K562 (cell line): ENCODE measurements around the gene TMEM89. TPM values are rescaled to one million over a fixed set of nuclear protein-coding genes. Genes with fewer than 3 reads are reported as not detected.
A peak's percentile ranks its signal among the peaks of the same experiment; 100 is the strongest.

Source experiments
- ARHGAP35 ChIP-seq: fragments of 450-650 bp; IDR thresholded peaks from 2 replicates; pipeline ENCODE4 v1.6.1; 2018; ENCODE audit not compliant: partially characterized antibody
- BRF1 ChIP-seq: IDR thresholded peaks from 3 replicates; pipeline ENCODE4 v1.6.1; 2011; ENCODE audit warnings: borderline replicate concordance, mild to moderate bottlenecking; ENCODE audit not compliant: insufficient read length; ENCODE audit errors: extremely low read depth
- CREM ChIP-seq: IDR thresholded peaks from 2 replicates; pipeline ENCODE4 v1.6.1; 2014; ENCODE audit warnings: antibody characterized with exemption, low read depth
- ETV5 ChIP-seq: sonication (generic); formaldehyde crosslinking; IDR thresholded peaks from 2 replicates; pipeline ENCODE4 v1.4.0; 2020; ENCODE audit warnings: low read depth, mild to moderate bottlenecking, missing genetic modification reagents
- FOSL1 ChIP-seq: fragments of 200-800 bp; sonication (Bioruptor generic); conservative IDR thresholded peaks from 2 replicates; pipeline ENCODE4 v1.6.1; 2016; ENCODE audit warnings: missing genetic modification characterization, missing compliant biosample characterization
- KDM1A ChIP-seq, 2 experiments: fragments of 450-650 bp; IDR thresholded peaks; 2 replicates each; pipeline ENCODE4 v1.6.1; 2016; ENCODE audit warnings: mild to moderate bottlenecking in 2 of 2
- KLF13 ChIP-seq: fragments of 450-650 bp; IDR thresholded peaks from 2 replicates; pipeline ENCODE4 v1.6.1; 2016; ENCODE audit warnings: missing genetic modification characterization, low read depth, mild to moderate bottlenecking, missing compliant biosample characterization, moderate library complexity, borderline replicate concordance
- NCOA1 ChIP-seq: fragments of 450-650 bp; IDR thresholded peaks from 2 replicates; pipeline ENCODE4 v1.6.1; 2016; ENCODE audit warnings: low read depth
- PTRF ChIP-seq: fragments of 450-650 bp; IDR thresholded peaks from 2 replicates; pipeline ENCODE4 v1.6.1; 2016; ENCODE audit warnings: mild to moderate bottlenecking, missing genetic modification characterization, missing compliant biosample characterization
- SAFB ChIP-seq: fragments of 200-400 bp; formaldehyde crosslinking; IDR thresholded peaks from 2 replicates; pipeline ENCODE4 v1.6.1; 2017; ENCODE audit warnings: low read depth, low read length, borderline replicate concordance
- SREBF2 ChIP-seq: sonication (generic); formaldehyde crosslinking; IDR thresholded peaks from 2 replicates; pipeline ENCODE4 v1.4.0; 2020; ENCODE audit warnings: mild to moderate bottlenecking, missing genetic modification reagents
- TCF7L2 ChIP-seq: fragments of 150-350 bp; IDR thresholded peaks from 2 replicates; pipeline ENCODE4 v1.6.1; 2016; ENCODE audit warnings: low read depth, mild to moderate bottlenecking, low read length, moderate library complexity
- ZNF12 ChIP-seq: sonication (generic); formaldehyde crosslinking; IDR thresholded peaks from 2 replicates; pipeline ENCODE4 v1.4.0; 2020; ENCODE audit warnings: mild to moderate bottlenecking, missing genetic modification reagents
- ZNF133 ChIP-seq: fragments of 250-450 bp; sonication (Bioruptor Pico); IDR thresholded peaks from 2 replicates; pipeline ENCODE4 v1.4.0; 2020; ENCODE audit warnings: mild to moderate bottlenecking
- ZNF239 ChIP-seq: fragments of 250-450 bp; sonication (Bioruptor Pico); IDR thresholded peaks from 2 replicates; pipeline ENCODE4 v1.4.0; 2020; ENCODE audit warnings: mild to moderate bottlenecking
- ZNF318 ChIP-seq, 2 experiments: fragments of 450-650 bp; IDR thresholded peaks; 2 replicates each; pipeline ENCODE4 v1.6.1; 2016; ENCODE audit warnings: mild to moderate bottlenecking in 2 of 2, borderline replicate concordance in 1 of 2, low read depth in 1 of 2, moderate library complexity in 1 of 2
- ZNF644 ChIP-seq: fragments of 200-800 bp; sonication (Bioruptor generic); IDR thresholded peaks from 2 replicates; pipeline ENCODE4 v1.6.1; 2016; ENCODE audit warnings: low read depth, missing genetic modification characterization, missing compliant biosample characterization
- ZNF75A ChIP-seq: fragments of 450-650 bp; formaldehyde crosslinking; IDR thresholded peaks from 2 replicates; pipeline ENCODE4 v1.4.0; 2020; ENCODE audit warnings: mild to moderate bottlenecking
- polyA plus RNA-seq, 8 experiments: library from polyadenylated mRNA; depleted of rRNA in 4 of 8; stranded (reverse) in 5 of 8; unstranded in 3 of 8; fragments of >200 nt; fragmentation: Nextera tagmentation in 2 of 8; fragmentation: Illumina TruSeq in 1 of 8; extraction: Ambion mirVana in 2 of 8; extraction: Trizol in 1 of 8; gene quantifications; 2 replicates each; pipeline versions ENCODE4 v1.2.1 to v1.2.3, GENCODE V29; 2011 to 2014; ENCODE audit warnings: inconsistent platforms in 1 of 8, missing spikeins in 1 of 8
- total RNA-seq, 7 experiments: library from RNA; depleted of rRNA in 6 of 7; stranded (reverse); fragments of >200 nt in 6 of 7; fragmentation: Illumina TruSeq in 2 of 7; extraction: Trizol in 2 of 7; gene quantifications; 2 replicates each; pipeline versions ENCODE4 v1.2.1 to v1.2.3, GENCODE V29; 2011 to 2021; ENCODE audit warnings: low replicate concordance in 1 of 7
- TF ChIP-seq, protein P1 (sequence below): fragments of 450-650 bp; conservative IDR thresholded peaks from 2 replicates; pipeline ENCODE4 v1.6.1; 2016; ENCODE audit warnings: missing genetic modification characterization, low read depth, mild to moderate bottlenecking, control low read depth, missing compliant biosample characterization

Gene TMEM89
- total and polyA plus RNA-seq, 9 of the 15 experiments (the other 6 are each of a cell fraction or from before 2014, with no cell fraction given): not detected

DNA sequence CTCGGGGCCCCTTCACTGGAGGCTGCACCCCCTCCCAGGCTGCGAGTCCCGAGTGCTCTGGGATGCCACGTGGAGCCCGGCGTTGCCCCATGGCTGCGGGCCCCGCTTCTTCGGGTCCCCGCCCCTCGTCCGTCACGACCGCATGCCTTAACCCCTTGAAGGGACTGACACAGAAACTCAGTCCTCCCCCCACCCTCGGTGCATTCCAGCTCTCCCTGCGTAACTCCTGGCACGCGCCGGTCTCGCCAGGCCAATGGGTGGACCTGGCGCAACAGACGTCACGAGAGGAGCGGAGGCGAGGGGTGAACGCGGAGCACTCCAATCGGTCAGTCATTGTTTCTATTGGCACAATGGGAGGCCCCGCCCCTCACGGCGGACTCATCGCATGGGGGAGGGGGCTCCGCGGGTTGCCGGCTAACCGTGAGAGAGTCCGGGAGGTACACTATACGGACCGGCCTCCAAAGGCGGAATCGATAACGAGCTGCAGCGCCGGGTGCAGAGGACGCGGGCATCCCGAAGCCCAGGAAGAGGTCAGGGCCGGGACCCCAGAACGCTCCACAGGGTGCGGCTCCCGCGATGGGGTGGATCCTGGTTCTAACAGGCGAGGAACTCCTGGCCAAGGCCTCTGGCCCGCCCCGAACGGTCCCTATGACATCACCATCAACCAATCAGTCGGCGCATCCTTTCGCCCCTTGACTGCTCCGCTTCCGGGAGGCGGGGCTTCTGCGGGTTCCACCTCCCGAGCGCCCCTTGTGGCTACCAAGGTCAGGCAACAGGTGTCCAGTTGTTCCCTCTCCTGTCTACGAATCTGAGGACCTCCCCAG, 42.1 kb upstream of the TMEM89 start (continued):
- TF ChIP-seq ZNF318 (IDR thresholded peaks at IDR 0.05; ENCODE audit: borderline replicate concordance in 1 of 2, low read depth in 1 of 2): no peak
- TF ChIP-seq KLF13 (tag): peak; percentile 19; the same call in 1 of the 2 replicates
- TF ChIP-seq, protein P1, sequence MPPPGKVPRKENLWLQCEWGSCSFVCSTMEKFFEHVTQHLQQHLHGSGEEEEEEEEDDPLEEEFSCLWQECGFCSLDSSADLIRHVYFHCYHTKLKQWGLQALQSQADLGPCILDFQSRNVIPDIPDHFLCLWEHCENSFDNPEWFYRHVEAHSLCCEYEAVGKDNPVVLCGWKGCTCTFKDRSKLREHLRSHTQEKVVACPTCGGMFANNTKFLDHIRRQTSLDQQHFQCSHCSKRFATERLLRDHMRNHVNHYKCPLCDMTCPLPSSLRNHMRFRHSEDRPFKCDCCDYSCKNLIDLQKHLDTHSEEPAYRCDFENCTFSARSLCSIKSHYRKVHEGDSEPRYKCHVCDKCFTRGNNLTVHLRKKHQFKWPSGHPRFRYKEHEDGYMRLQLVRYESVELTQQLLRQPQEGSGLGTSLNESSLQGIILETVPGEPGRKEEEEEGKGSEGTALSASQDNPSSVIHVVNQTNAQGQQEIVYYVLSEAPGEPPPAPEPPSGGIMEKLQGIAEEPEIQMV (tag): no peak
- no peak for TF ChIP-seq BRF1
- no peak for TF ChIP-seq TCF7L2
- TF ChIP-seq ZNF239: no peak
- no peak for TF ChIP-seq PTRF (tag)
- peak; percentile 75 for TF ChIP-seq FOSL1 (tag)
- TF ChIP-seq SAFB: no peak
- no peak for TF ChIP-seq NCOA1
- TF ChIP-seq ZNF133 (CRISPR knock-in tag): no peak
- TF ChIP-seq SREBF2 (CRISPR knock-in tag): no peak; the same call in 1 of the 2 replicates
- TF ChIP-seq ZNF12 (CRISPR knock-in tag): no peak; the same call in 1 of the 2 replicates
- TF ChIP-seq ZNF75A (CRISPR knock-in tag): no peak
- no peak for TF ChIP-seq ZNF644 (tag)
- peak in 1 of 2 experiments; percentile 49; a peak in 1 of 4 replicates for TF ChIP-seq KDM1A (IDR thresholded peaks at IDR 0.05)
- TF ChIP-seq ARHGAP35: no peak
- peak; percentile 87 for TF ChIP-seq CREM
- TF ChIP-seq ETV5 (CRISPR knock-in tag): peak; percentile 43; the same call in 1 of the 2 replicates
